Endothelial cell of hepatic sinusoid (primary cell): Measurements from ENCODE around the gene SPRY1.

Source experiments
- in situ Hi-C: cut with HindIII; loops from 2 replicates; pipeline ENCODE4 v1.10.0; 2017; ENCODE audit warnings: low sequenced_read_pairs

Gene SPRY1

GRCh38 chr4:123408471-123409084 is 12.0 kb downstream of the SPRY1 start:
- in situ Hi-C loops: no loop called here

- in situ Hi-C loops: no loop called here
These were observed 12.7 kb downstream of the SPRY1 start for GRCh38 chr4:123409334-123409733.

- in situ Hi-C loops: no loop called here
These were observed 14.9 kb downstream of the SPRY1 start for GRCh38 chr4:123411514-123411913.

GRCh38 chr4:123412091-123412505 is 15.5 kb downstream of the SPRY1 start:
- in situ Hi-C loops: no loop called here

- in situ Hi-C loops: no loop called here
These were observed 16.3 kb downstream of the SPRY1 start for GRCh38 chr4:123412700-123413512.

GRCh38 chr4:123415576-123415975 is 19.0 kb downstream of the SPRY1 start:
- in situ Hi-C loops: no loop called here

GRCh38 chr4:123415977-123416376 is 19.4 kb downstream of the SPRY1 start:
- in situ Hi-C loops: no loop called here

- in situ Hi-C loops: no loop called here
These were observed 21.2 kb downstream of the SPRY1 start for GRCh38 chr4:123417813-123418212.

GRCh38 chr4:123418351-123418931 is 21.8 kb downstream of the SPRY1 start:
- in situ Hi-C loops: no loop called here

GRCh38 chr4:123419885-123420755 is 23.5 kb downstream of the SPRY1 start:
- in situ Hi-C loops: no loop called here

- in situ Hi-C loops: no loop called here
These were observed 24.8 kb downstream of the SPRY1 start for GRCh38 chr4:123421227-123421936.

- in situ Hi-C loops: no loop called here
These were observed 25.6 kb downstream of the SPRY1 start for GRCh38 chr4:123421937-123422781.

GRCh38 chr4:123423819-123424218 is 27.2 kb downstream of the SPRY1 start:
- in situ Hi-C loops: no loop called here

- in situ Hi-C loops: no loop called here
These were observed 31.4 kb downstream of the SPRY1 start for GRCh38 chr4:123427951-123428350.

GRCh38 chr4:123430031-123430430 is 33.4 kb downstream of the SPRY1 start:
- in situ Hi-C loops: no loop called here

- in situ Hi-C loops: no loop called here
These were observed 33.9 kb downstream of the SPRY1 start for GRCh38 chr4:123430501-123430900.

GRCh38 chr4:123433573-123433972 is 37.0 kb downstream of the SPRY1 start:
- in situ Hi-C loops: no loop called here

- in situ Hi-C loops: no loop called here
These were observed 37.4 kb downstream of the SPRY1 start for GRCh38 chr4:123433976-123434375.

GRCh38 chr4:123435246-123436113 is 38.9 kb downstream of the SPRY1 start:
- in situ Hi-C loops: no loop called here
